SH-SY5Y (cell line): ENCODE data around the gene TRPM5.

Experiments used
- GATA2 ChIP-seq: IDR thresholded peaks from 2 replicates; pipeline ENCODE4 v1.6.1; 2011; ENCODE audit warnings: mild to moderate bottlenecking, low read depth, low read length
- GATA3 ChIP-seq: IDR thresholded peaks from 2 replicates; pipeline ENCODE4 v1.6.1; 2011; ENCODE audit warnings: low read depth, mild to moderate bottlenecking, low read length, moderate library complexity

DNA sequence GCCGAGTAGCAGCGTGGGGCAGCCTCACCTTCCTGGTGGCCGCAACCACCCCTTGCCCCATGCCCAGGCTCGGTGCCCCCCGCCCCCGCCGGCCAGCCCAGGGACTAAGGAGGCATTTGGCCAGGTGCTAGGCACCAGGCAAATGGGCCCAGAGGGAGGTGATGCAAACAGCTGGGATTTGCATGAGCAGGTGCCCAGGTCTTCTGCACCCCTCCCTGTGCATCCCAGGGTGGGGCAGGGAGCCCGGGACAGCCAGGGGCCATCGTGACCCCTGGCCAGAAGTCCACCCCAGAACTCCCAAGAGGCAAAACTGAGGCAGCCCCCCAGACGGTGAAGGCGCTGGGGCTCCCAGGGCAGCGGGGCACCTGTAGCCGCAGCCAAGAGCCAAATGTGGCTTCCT, 18.1 kb downstream of the TRPM5 start:
- TF ChIP-seq GATA3: no peak
- TF ChIP-seq GATA2: no peak
